Sciatic nerve (tissue), 2 donors: Measurements from ENCODE around the gene DNAJC11. TPM values are rescaled to one million over a fixed set of nuclear protein-coding genes. Genes with fewer than 3 reads are reported as not detected.

Experiments used
- ATAC-seq: fragments of 200-7000 bp; cut with Tn5 transposase; one replicate; pipeline ENCODE4 v1.9.1; 2020; ENCODE audit warnings: mild to moderate bottlenecking, moderate library complexity
- DNase-seq: peaks from one replicate; pipeline ENCODE4 v3.0.0-alpha.2; 2020; ENCODE audit warnings: low spot score
- intact Hi-C: fragments of 100-400 bp; cut with DNase I; formaldehyde crosslinking; loops from one replicate; pipeline ENCODE4 v1.14.2; 2022
- total RNA-seq: library from RNA; stranded (reverse); fragmentation: NEBNext Ultra II Directional; extraction: Animal tissue kit (Norgen Biotek cat#: 25700); gene quantifications from one replicate; pipeline ENCODE4 v1.2.1, GENCODE V29; 2021
- donor health status: DM: no; HTN: no; CAD: no.
- donor health status: DM: no; HTN: no; CAD: no.

DNAJC11 gene
- total RNA-seq, 1 donor from 2014 or later = 38.7 TPM

GRCh38 chr1:6593810-6594209 lies 107.8 kb downstream of the DNAJC11 start:
- no peak for DNase-seq
- no peak for ATAC-seq
- intact Hi-C loops = no loop called here

- ATAC-seq = no peak
- intact Hi-C loops = no loop called here
- DNase-seq = no peak
Measured at GRCh38 chr1:6592865-6593593, 108.6 kb downstream of the DNAJC11 start.

- intact Hi-C loops = no loop called here
- no peak for DNase-seq
- no peak for ATAC-seq
Measured at GRCh38 chr1:6592441-6592840, 109.2 kb downstream of the DNAJC11 start.

GRCh38 chr1:6591644-6592043 lies 110.0 kb downstream of the DNAJC11 start:
- intact Hi-C loops = no loop called here
- DNase-seq = no peak
- no peak for ATAC-seq

- intact Hi-C loops = no loop called here
- DNase-seq (no peak), ATAC-seq (peak; percentile 13)
Measured at GRCh38 chr1:6591222-6591621, 110.4 kb downstream of the DNAJC11 start.

- intact Hi-C loops = no loop called here
- ATAC-seq (no peak), DNase-seq (no peak)
Measured at GRCh38 chr1:6590046-6590445, 111.6 kb downstream of the DNAJC11 start.

GRCh38 chr1:6588893-6589520 lies 112.6 kb downstream of the DNAJC11 start:
- DNase-seq (no peak), ATAC-seq (no peak)
- intact Hi-C loops = no loop called here

GRCh38 chr1:6588128-6588892 lies 113.3 kb downstream of the DNAJC11 start:
- intact Hi-C loops = no loop called here
- ATAC-seq (no peak), DNase-seq (no peak)

- DNase-seq = no peak
Measured at GRCh38 chr1:6587261-6588005, 114.2 kb downstream of the DNAJC11 start.

GRCh38 chr1:6586404-6586816 lies 115.2 kb downstream of the DNAJC11 start:
- ATAC-seq = no peak
- intact Hi-C loops = no loop called here
- no peak for DNase-seq

More at GRCh38 chr1:6587261-6588005, 114.2 kb downstream of the DNAJC11 start:
- no peak for ATAC-seq
- intact Hi-C loops = no loop called here

- intact Hi-C loops = no loop called here
- no peak for DNase-seq
- ATAC-seq = no peak
Measured at GRCh38 chr1:6585841-6586240, 115.8 kb downstream of the DNAJC11 start.

- DNase-seq (no peak), ATAC-seq (no peak)
- intact Hi-C loops = no loop called here
Measured at GRCh38 chr1:6585081-6585722, 116.4 kb downstream of the DNAJC11 start.

Other genes starting within 250 kb of the DNAJC11 start
- 52.0 TPM for gene TNFRSF25, start 235.6 kb downstream of the DNAJC11 start, total RNA-seq
- gene PLEKHG5, start 210.1 kb downstream of the DNAJC11 start, total RNA-seq = 77.7 TPM
- gene NOL9, start 147.3 kb downstream of the DNAJC11 start, total RNA-seq = 26.0 TPM
- not detected for gene TAS1R1, start 146.5 kb downstream of the DNAJC11 start, total RNA-seq
- 28.9 TPM for gene ZBTB48, start 121.8 kb downstream of the DNAJC11 start, total RNA-seq
- gene KLHL21, start 98.9 kb downstream of the DNAJC11 start, total RNA-seq = 31.4 TPM
- 19.3 TPM for gene PHF13, start 88.1 kb downstream of the DNAJC11 start, total RNA-seq
- 20.4 TPM for gene THAP3, start 76.9 kb downstream of the DNAJC11 start, total RNA-seq
- gene CAMTA1, start 83.6 kb upstream of the DNAJC11 start, total RNA-seq = 72.4 TPM